Muscle layer of colon (tissue), 2 donors: ENCODE results near the gene HIP1R.

Experiments
- H3K27ac ChIP-seq: one replicate; pipeline ENCODE4 v1.7.0; 2013; ENCODE audit warnings: low read depth, mild to moderate bottlenecking, low read length, moderate library complexity
- H3K27me3 ChIP-seq, 2 donors: one replicate each; pipeline ENCODE4 v1.7.0; 2013; ENCODE audit warnings: low read length in 2 of 2, mild to moderate bottlenecking in 2 of 2; ENCODE audit not compliant: insufficient read depth in 2 of 2, control insufficient read depth in 1 of 2
- H3K36me3 ChIP-seq: one replicate; pipeline ENCODE4 v1.7.0; 2013; ENCODE audit warnings: mild to moderate bottlenecking, low read length; ENCODE audit not compliant: insufficient read depth
- H3K4me1 ChIP-seq: one replicate; pipeline ENCODE4 v1.7.0; 2013; ENCODE audit warnings: mild to moderate bottlenecking, low read length; ENCODE audit not compliant: insufficient read depth
- H3K4me3 ChIP-seq, 2 donors: one replicate each; pipeline ENCODE4 v1.7.0; 2013; ENCODE audit warnings: low read length in 2 of 2, low read depth in 1 of 2, mild to moderate bottlenecking in 1 of 2, moderate library complexity in 1 of 2
- H3K9ac ChIP-seq: one replicate; pipeline ENCODE4 v1.7.0; 2013; ENCODE audit warnings: low read length
- H3K9me3 ChIP-seq: one replicate; pipeline ENCODE4 v1.7.0; 2013; ENCODE audit warnings: mild to moderate bottlenecking, low read length
- donor health status: abdominal sarcoma.
- donor health status: Adenocarcinoma of cecum.

Gene HIP1R

DNA sequence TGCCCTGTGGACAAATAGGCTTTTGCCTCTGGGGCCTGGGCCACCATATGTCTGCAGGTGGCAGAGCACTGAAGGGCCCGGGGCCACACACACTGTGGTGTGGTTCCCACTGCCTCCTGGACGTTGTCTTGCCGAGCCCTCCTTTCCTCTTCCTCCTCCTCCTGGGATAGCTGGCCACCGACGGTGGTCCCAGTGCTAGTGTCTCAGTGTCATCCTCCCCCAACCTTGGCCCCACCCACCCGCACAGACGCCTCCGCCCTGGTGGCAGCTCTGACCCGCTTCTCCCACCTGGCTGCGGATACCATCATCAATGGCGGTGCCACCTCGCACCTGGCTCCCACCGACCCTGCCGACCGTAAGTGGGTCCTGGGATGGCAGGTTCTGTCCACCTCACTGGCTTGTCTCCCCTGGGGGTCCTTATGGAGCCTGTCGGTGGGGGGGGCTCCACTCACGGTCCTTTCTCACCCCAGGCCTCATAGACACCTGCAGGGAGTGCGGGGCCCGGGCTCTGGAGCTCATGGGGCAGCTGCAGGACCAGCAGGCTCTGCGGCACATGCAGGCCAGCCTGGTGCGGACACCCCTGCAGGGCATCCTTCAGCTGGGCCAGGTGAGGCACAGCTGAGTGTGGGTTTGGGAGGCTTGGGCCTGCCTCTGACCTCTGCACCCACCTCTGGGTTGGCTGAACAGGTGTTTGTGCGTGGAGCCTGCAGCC is 23.5 kb downstream of the HIP1R start:
- no peak overlapping the region for H3K4me3 ChIP-seq
- H3K9me3 ChIP-seq = no peaks in the 10 kb centered on the region
- H3K9ac ChIP-seq = no peak overlapping the region
- no peaks in the 10 kb centered on the region for H3K4me1 ChIP-seq
- H3K36me3 ChIP-seq = no peaks in the 10 kb centered on the region
- H3K27ac ChIP-seq = no peak overlapping the region
- no peaks in the 10 kb centered on the region for H3K27me3 ChIP-seq

- H3K27me3 ChIP-seq = no peaks in the 10 kb centered on the region
- no peak overlapping the region for H3K9ac ChIP-seq
- no peak overlapping the region for H3K4me3 ChIP-seq
- H3K36me3 ChIP-seq = no peaks in the 10 kb centered on the region
- no peak overlapping the region for H3K27ac ChIP-seq
- no peaks in the 10 kb centered on the region for H3K4me1 ChIP-seq
- no peaks in the 10 kb centered on the region for H3K9me3 ChIP-seq
Measured at GRCh38 chr12:122859303-122860039, 24.2 kb downstream of the HIP1R start.

GRCh38 chr12:122860040-122860853 is 25.0 kb downstream of the HIP1R start:
- no peaks in the 10 kb centered on the region for H3K36me3 ChIP-seq
- no peaks in the 10 kb centered on the region for H3K27me3 ChIP-seq
- H3K9me3 ChIP-seq = no peaks in the 10 kb centered on the region
- H3K4me3 ChIP-seq = no peak overlapping the region
- H3K9ac ChIP-seq = no peak overlapping the region
- no peaks in the 10 kb centered on the region for H3K4me1 ChIP-seq
- H3K27ac ChIP-seq = no peak overlapping the region

GRCh38 chr12:122860854-122861586 is 25.8 kb downstream of the HIP1R start:
- H3K9ac ChIP-seq = no peak overlapping the region
- H3K4me3 ChIP-seq = no peak overlapping the region
- no peaks in the 10 kb centered on the region for H3K27me3 ChIP-seq
- H3K27ac ChIP-seq = no peak overlapping the region
- no peaks in the 10 kb centered on the region for H3K4me1 ChIP-seq
- no peaks in the 10 kb centered on the region for H3K36me3 ChIP-seq
- H3K9me3 ChIP-seq = no peaks in the 10 kb centered on the region

DNA sequence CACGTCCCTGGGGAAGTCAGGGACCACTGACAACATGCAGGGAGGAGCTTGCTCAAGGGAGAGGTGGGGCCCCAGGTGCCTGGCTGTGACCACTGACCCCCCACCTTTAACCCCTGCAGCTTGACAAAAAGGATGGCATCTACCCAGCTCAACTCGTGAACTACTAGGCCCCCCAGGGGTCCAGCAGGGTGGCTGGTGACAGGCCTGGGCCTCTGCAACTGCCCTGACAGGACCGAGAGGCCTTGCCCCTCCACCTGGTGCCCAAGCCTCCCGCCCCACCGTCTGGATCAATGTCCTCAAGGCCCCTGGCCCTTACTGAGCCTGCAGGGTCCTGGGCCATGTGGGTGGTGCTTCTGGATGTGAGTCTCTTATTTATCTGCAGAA is 26.3 kb downstream of the HIP1R start:
- Histone ChIP-seq H3K27ac (no peak overlapping the region), H3K4me3 (no peak overlapping the region), H3K4me1 (no peaks in the 10 kb centered on the region), H3K9ac (no peak overlapping the region), H3K27me3 (no peaks in the 10 kb centered on the region), H3K36me3 (peaks cover 2% of the 10 kb centered on the region), H3K9me3 (no peaks in the 10 kb centered on the region)

DNA sequence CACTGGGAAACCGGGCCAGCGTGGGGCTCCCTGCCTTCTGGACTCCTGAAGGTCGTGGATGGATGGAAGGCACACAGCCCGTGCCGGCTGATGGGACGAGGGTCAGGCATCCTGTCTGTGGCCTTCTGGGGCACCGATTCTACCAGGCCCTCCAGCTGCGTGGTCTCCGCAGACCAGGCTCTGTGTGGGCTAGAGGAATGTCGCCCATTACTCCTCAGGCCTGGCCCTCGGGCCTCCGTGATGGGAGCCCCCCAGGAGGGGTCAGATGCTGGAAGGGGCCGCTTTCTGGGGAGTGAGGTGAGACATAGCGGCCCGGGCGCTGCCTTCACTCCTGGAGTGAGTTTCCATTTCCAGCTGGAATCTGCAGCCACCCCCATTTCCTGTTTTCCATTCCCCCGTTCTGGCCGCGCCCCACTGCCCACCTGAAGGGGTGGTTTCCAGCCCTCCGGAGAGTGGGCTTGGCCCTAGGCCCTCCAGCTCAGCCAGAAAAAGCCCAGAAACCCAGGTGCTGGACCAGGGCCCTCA is 26.9 kb downstream of the HIP1R start:
- Histone ChIP-seq H3K36me3 (peaks cover 7% of the 10 kb centered on the region), H3K4me1 (no peaks in the 10 kb centered on the region), H3K27me3 (no peaks in the 10 kb centered on the region), H3K9me3 (no peaks in the 10 kb centered on the region), H3K4me3 (no peak overlapping the region), H3K27ac (no peak overlapping the region), H3K9ac (no peak overlapping the region)

DNA sequence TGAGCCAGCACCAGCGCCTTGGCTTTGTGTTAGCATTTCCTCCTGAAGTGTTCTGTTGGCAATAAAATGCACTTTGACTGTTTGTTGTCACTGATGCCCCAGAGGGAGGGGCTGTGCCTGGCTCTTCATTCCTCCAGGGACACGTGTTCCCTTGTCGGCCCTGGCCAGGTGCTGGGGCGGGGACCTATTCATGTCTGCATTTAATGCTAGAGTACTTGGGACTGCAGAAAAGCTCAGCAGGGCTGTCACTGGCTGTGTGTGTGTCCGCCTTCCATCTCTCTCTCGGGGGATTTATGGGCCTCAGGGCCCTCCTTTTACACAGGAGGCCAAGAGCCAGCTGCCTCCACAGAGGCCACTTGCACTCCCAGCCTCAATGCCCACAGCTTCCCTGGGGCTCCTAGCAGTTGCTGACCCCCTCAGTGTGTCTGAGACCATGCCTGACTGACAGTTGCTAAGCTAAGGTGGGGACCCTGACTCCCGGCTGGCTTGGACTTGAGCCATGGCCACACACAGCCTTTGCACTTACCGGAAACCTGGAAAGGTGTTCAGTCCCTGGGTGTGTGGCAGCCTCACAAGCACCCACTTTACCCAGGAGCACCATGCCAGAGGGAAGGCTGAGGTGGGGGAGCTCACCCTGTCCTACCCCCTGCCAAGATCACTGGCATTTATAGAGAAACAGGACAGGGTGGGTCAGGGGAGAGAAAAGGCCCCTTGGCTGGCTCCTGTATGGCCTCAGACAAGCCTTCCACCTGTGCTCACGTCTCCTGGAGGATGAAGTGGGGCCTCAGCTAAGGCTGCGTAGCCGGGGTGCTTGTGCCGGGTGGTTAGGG is 27.8 kb downstream of the HIP1R start:
- no peak overlapping the region for H3K4me3 ChIP-seq
- no peaks in the 10 kb centered on the region for H3K4me1 ChIP-seq
- H3K9ac ChIP-seq = no peak overlapping the region
- H3K36me3 ChIP-seq = peaks cover 14% of the 10 kb centered on the region
- H3K9me3 ChIP-seq = no peaks in the 10 kb centered on the region
- H3K27ac ChIP-seq = no peak overlapping the region
- no peaks in the 10 kb centered on the region for H3K27me3 ChIP-seq

- Histone ChIP-seq H3K27me3 (no peaks in the 10 kb centered on the region), H3K9me3 (no peaks in the 10 kb centered on the region), H3K4me3 (no peak overlapping the region), H3K4me1 (no peaks in the 10 kb centered on the region), H3K27ac (no peak overlapping the region), H3K9ac (no peak overlapping the region), H3K36me3 (peaks cover 32% of the 10 kb centered on the region)
Measured at GRCh38 chr12:122864894-122865253, 29.6 kb downstream of the HIP1R start.

GRCh38 chr12:122865268-122866231 is 30.3 kb downstream of the HIP1R start:
- Histone ChIP-seq H3K27ac (no peak overlapping the region), H3K4me3 (no peak overlapping the region), H3K4me1 (peaks cover 2% of the 10 kb centered on the region), H3K27me3 (no peaks in the 10 kb centered on the region), H3K9me3 (no peaks in the 10 kb centered on the region), H3K36me3 (peaks cover 36% of the 10 kb centered on the region), H3K9ac (no peak overlapping the region)

DNA sequence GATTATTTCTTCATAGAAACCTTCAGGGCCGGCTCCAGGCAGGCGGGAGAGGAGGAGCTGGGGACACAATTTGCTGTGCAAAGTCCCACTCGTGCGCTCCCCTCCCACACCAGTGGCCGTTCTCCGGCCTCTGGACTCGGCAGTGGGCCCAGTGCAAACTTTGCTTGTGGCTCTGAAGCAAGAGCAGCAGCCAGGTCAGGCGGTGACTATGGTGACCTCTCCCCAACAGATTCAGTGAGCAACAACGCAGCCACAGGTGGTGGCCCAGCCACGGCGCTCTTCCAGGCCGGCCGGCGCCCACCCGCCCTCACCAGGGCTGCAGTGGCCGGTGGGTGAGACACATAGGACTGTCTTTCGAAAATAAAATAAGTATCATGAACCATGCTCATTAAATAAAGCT is 31.1 kb downstream of the HIP1R start:
- Histone ChIP-seq H3K4me1 (peaks cover 10% of the 10 kb centered on the region), H3K9me3 (no peaks in the 10 kb centered on the region), H3K4me3 (no peak overlapping the region), H3K36me3 (peaks cover 36% of the 10 kb centered on the region), H3K27ac (no peak overlapping the region), H3K9ac (no peak overlapping the region), H3K27me3 (no peaks in the 10 kb centered on the region)
